HUES6 (cell line): Measurements from ENCODE around the gene CROCC.

ENCODE experiments used
- H3K27ac ChIP-seq: 2 replicates; pipeline ENCODE4 v1.7.0; 2013; ENCODE audit warnings: low read depth, mild to moderate bottlenecking, low read length, inconsistent platforms
- H3K27me3 ChIP-seq: 2 replicates; pipeline ENCODE4 v1.6.1; 2013; ENCODE audit warnings: low read length; ENCODE audit not compliant: control insufficient read depth, insufficient read depth
- H3K36me3 ChIP-seq: 2 replicates; pipeline ENCODE4 v1.6.1; 2013; ENCODE audit warnings: low read length; ENCODE audit not compliant: control insufficient read depth, insufficient read depth
- H3K4me1 ChIP-seq: 2 replicates; pipeline ENCODE4 v1.6.1; 2013; ENCODE audit warnings: low read length; ENCODE audit not compliant: control insufficient read depth, insufficient read depth
- H3K4me3 ChIP-seq: 2 replicates; pipeline ENCODE4 v1.5.1; 2013; ENCODE audit warnings: low read depth, low read length
- H3K9ac ChIP-seq: one replicate; pipeline ENCODE4 v1.6.1; 2013; ENCODE audit warnings: mild to moderate bottlenecking, low read length
- H3K9me3 ChIP-seq: 2 replicates; pipeline ENCODE4 v1.6.1; 2013; ENCODE audit warnings: low read depth, low read length; ENCODE audit not compliant: control insufficient read depth, insufficient read depth

Gene CROCC

DNA sequence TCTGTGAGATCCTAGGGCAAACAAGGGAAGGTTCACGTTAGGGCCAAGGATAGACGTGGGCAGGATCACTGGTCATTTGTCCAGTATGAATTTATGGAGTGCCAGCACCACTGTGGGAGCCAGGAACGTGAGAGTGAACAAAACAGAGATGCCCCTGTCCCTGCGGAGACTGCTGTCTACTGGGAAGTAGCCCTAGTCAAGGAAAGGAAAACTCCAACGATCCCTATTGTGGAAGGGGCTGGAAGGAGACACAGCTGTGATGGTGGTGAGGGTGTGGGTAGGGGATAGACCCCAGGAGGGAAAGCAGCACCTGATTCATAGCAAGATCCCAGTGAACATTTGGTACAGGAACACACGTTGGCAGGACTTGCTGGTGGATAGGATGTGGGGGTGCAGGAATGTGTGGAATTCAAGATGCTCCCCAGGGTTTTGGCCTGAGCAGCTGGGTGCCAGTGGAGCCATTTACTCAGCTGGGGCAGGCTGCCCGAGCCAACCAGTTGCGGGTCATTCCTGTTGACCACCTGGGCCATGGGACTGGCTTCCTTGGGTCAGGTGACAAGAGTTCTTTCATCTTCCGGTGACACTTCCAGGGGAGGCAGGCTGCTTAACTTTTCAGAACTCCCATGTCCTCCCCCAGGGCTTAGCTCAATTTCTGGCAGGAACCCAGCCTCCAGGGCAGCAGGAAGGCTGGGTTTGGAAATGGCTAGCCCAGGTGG is 91.2 kb downstream of the CROCC start:
- Histone ChIP-seq H3K4me3 (peak overlapping the region; percentile 87; the same call in 1 of the 2 replicates), H3K9ac (peak overlapping the region; percentile 13), H3K36me3 (peaks cover under 1% of the 10 kb centered on the region), H3K27me3 (no peaks in the 10 kb centered on the region), H3K9me3 (no peaks in the 10 kb centered on the region), H3K4me1 (peaks cover 57% of the 10 kb centered on the region), H3K27ac (no peak overlapping the region)

DNA sequence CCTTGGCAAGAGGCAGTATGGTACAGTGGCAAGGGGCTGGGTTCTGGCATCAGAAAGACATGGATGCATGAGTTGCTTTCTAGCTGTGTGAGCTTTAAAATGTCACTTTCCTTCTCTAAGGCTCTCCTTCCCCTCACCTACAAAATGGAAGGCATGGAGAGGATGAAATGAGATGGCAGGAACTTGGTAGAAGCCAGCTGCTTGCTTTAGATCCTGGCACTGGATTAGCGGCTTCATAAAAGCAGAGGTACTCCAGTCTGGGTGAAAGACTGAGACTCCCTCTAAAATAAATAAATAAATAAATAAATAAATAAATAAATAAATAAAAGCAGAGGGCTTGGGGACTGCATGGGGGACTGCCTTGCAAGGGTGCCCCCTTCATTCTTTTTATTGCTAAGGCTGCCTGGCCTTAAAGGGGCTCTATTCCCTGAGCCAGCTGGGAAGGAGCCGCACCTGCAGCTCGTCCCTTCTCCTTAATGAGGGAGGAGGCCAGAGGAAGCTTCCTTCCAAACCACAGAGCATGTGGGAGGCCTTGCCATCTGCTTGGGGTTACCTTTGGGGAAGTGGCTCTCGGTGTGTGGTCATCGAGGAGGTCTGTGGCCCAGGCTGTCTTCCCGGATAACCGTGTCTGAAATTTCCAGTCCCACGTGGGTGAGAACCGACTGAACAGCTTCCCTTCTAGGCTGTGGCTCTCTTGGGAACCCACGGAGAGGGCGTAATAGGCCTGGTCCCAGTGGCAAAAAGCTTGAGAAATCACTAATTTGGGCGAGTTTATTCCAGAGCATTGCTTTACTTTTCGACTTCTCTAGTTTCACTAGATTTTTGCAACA is 92.0 kb downstream of the CROCC start:
- no peaks in the 10 kb centered on the region for H3K9me3 ChIP-seq
- no peak overlapping the region for H3K4me3 ChIP-seq
- no peak overlapping the region for H3K27ac ChIP-seq
- H3K36me3 ChIP-seq = peaks cover 7% of the 10 kb centered on the region
- peaks cover 57% of the 10 kb centered on the region for H3K4me1 ChIP-seq
- H3K27me3 ChIP-seq = no peaks in the 10 kb centered on the region
- no peak overlapping the region for H3K9ac ChIP-seq

DNA sequence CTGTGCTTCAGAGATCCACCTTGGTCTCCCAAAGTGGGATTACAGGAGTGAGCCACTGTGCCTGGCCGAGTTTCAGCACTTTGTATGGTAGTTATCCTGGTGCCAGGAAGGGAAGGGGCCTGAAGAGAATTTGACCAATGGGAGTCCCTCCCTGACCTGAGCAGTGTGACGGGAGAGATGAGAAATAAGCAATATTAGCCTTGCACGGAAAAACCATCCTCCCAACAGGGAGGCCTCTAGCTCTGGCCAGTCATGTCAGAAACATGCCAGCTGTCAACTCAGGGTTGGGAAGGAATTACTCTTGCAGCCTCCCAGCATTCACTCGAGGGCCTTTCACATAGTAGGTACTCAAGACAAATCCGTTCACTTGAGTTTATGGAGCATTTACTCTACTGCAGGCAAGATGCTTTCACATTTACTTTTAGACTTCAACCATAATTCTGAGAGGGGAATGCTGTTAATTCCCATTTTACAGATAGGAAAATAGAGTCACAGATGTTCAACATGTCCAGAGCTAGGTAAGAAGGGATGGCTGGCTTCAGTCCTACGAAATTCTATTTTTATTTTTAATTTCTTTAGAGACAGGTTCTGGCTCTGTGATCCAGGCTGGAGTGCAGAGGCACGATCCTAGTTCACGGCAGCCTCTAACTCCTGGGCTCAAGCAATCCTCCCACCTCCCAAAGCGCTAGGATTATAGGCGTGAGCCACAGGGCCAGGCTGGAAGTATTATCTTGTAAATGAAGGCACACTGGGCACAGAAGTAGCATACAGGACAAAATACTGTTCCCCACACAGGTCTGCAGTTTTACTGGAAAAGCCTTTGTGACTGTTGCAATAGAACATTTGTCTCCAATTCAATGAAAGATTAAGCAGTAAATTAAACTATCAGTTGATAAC is 93.2 kb downstream of the CROCC start:
- H3K4me1 ChIP-seq = peaks cover 52% of the 10 kb centered on the region
- no peaks in the 10 kb centered on the region for H3K9me3 ChIP-seq
- H3K27ac ChIP-seq = peak overlapping the region; percentile 22; the same call in 1 of the 2 replicates
- H3K36me3 ChIP-seq = peaks cover 19% of the 10 kb centered on the region
- H3K27me3 ChIP-seq = no peaks in the 10 kb centered on the region
- H3K9ac ChIP-seq = no peak overlapping the region
- H3K4me3 ChIP-seq = peak overlapping the region; percentile 8; the same call in 1 of the 2 replicates

DNA sequence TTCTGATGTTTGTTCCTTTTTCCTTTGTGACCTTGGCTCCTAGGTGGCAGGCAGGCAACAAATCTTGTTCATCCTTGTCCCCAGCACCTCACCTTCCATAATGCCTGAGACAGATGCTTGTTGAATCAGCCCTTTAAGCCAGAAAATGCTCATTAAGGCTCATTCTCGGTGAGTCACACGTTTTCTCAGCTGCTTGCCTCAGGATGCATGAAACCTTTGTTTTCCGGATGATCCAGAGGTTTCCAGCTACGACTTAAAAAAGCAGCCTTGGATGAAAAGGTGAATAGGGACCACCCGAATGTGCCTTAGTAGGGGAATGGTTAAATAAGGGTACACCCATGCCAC is 94.6 kb downstream of the CROCC start:
- peaks cover 33% of the 10 kb centered on the region for H3K36me3 ChIP-seq
- peaks cover 43% of the 10 kb centered on the region for H3K4me1 ChIP-seq
- H3K27ac ChIP-seq = peak overlapping the region; percentile 59; the same call in 1 of the 2 replicates
- H3K9ac ChIP-seq = peak overlapping the region; percentile 67
- no peaks in the 10 kb centered on the region for H3K9me3 ChIP-seq
- H3K4me3 ChIP-seq = no peak overlapping the region; the same call in 1 of the 2 replicates
- no peaks in the 10 kb centered on the region for H3K27me3 ChIP-seq

DNA sequence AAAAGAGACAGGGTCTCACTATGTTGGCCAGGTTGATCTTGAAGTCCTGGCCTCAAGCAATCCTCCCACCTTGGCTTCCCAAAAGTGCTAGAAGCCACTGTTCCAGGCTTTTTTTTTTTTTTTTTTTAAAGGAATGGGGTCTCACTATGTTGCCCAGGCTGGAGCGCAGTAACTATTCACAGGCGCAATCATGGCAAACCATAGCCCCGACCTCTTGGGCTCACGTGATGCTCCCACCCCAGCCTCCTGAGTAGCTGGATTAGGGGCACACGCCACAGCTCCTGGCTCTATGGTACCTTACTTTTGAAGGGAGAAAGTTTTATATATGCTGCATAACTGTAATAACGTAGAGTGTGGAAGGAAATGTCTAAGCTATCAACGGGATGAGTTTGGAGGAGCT is 95.7 kb downstream of the CROCC start:
- peaks cover 44% of the 10 kb centered on the region for H3K36me3 ChIP-seq
- no peak overlapping the region for H3K9ac ChIP-seq
- no peak overlapping the region for H3K4me3 ChIP-seq
- H3K9me3 ChIP-seq = no peaks in the 10 kb centered on the region
- no peak overlapping the region for H3K27ac ChIP-seq
- H3K4me1 ChIP-seq = peaks cover 38% of the 10 kb centered on the region
- no peaks in the 10 kb centered on the region for H3K27me3 ChIP-seq

DNA sequence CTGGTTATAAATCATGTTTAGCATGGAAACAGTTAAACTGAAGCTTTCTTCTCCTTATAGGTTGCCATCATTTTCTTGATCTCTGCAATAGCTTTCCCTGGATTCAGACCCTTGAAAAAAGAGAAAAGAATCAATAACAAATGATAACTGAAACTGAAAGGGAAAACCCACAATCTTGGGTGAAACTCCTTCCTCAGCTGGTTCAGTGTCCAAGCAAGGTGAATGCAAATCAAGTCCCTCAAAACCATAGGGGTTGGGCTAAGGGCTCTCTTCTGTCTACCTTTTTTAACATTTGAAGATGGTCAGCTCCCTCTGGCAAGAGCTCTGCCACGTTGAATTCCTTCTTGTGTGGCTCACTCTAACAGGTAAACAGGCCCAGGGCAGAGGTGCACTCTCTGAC is 97.1 kb downstream of the CROCC start:
- Histone ChIP-seq H3K9ac (no peak overlapping the region), H3K36me3 (peaks cover 59% of the 10 kb centered on the region)

DNA sequence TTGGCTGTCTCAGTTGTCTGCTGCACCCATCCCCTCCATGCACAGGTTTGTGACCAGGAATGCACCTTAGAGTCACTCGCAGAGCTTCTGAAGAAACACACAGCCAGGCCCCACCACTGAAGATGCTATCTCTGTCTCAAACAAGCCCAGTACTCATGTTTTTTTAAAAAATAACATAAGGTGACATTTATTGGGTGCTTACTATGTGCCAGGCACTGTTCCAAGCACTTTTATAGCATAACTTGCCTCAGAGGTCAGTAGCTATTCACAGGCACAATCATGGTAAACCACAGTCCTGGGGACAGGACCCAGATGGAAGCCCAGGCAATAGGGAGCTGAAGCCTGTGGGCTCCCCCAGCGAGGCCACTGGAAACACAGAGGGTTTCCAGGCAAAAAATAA is 98.8 kb downstream of the CROCC start:
- H3K9ac ChIP-seq = no peak overlapping the region
- H3K9me3 ChIP-seq = no peaks in the 10 kb centered on the region
- no peaks in the 10 kb centered on the region for H3K27me3 ChIP-seq
- peaks cover 10% of the 10 kb centered on the region for H3K4me1 ChIP-seq
- H3K36me3 ChIP-seq = peaks cover 75% of the 10 kb centered on the region
- no peak overlapping the region for H3K27ac ChIP-seq
- H3K4me3 ChIP-seq = no peak overlapping the region

More for the DNA sequence above, 97.1 kb downstream of the CROCC start:
- Histone ChIP-seq H3K27me3 (no peaks in the 10 kb centered on the region), H3K4me3 (no peak overlapping the region), H3K9me3 (no peaks in the 10 kb centered on the region), H3K4me1 (peaks cover 25% of the 10 kb centered on the region), H3K27ac (no peak overlapping the region)

DNA sequence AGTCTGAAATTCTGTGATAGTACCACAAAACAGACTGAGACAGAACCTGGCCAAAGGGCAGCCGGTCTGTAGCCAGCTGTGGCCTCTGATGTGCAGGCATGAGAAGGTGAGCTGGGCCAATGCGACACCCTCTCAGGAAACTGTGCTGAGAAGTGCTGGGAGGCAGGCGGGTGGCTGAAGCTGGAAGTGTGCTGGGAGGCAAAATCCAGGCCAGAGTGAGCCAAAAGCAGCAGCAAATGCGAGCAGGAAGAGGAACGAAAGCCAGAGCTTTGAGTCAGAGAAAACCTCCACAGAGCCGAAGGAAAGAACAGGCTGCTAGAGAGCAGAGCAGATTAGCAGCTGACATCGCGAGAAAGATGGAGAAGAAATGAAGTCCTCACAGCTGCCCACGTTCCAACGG is 100.2 kb downstream of the CROCC start:
- Histone ChIP-seq H3K4me3 (no peak overlapping the region), H3K9me3 (no peaks in the 10 kb centered on the region), H3K36me3 (peaks cover 89% of the 10 kb centered on the region), H3K27me3 (no peaks in the 10 kb centered on the region), H3K27ac (no peak overlapping the region), H3K4me1 (no peaks in the 10 kb centered on the region), H3K9ac (no peak overlapping the region)
